ENCODE measurements around the gene NOXO1. TPM values are rescaled to one million over a fixed set of nuclear protein-coding genes. Genes with fewer than 3 reads are reported as not detected.

NOXO1 gene
- total and polyA plus RNA-seq, 9 of the 15 experiments (the other 6 are each of a cell fraction or from before 2014, with no cell fraction given): not detected

- TF ChIP-seq SFPQ (IDR thresholded peaks at IDR 0.05; ENCODE audit: low read depth, low read length) (no peak), ZNF609 (CRISPR knock-in tag; IDR thresholded peaks at IDR 0.05; ENCODE audit: borderline replicate concordance) (no peak), SRSF7 (optimal IDR thresholded peaks at IDR 0.05; ENCODE audit: low read depth, low read length) (no peak), MNT (conservative IDR thresholded peaks at IDR 0.05) (peak; percentile 65 to 89; a peak in 3 of 4 replicates), TSC22D4 (tag; IDR thresholded peaks at IDR 0.05) (no peak), ZNF354B (CRISPR knock-in tag; IDR thresholded peaks at IDR 0.05) (no peak), ZNF347 (CRISPR knock-in tag; IDR thresholded peaks at IDR 0.05; ENCODE audit: low read depth) (no peak), FOXJ3 (CRISPR knock-in tag; IDR thresholded peaks at IDR 0.05) (no peak), E2F6 (IDR thresholded peaks at IDR 0.05; ENCODE audit: borderline replicate concordance in 1 of 2, extremely low read depth in 1 of 2, insufficient read depth in 1 of 2, insufficient read length in 1 of 2, low read depth in 1 of 2, low read length in 1 of 2, poor library complexity in 1 of 2, severe bottlenecking in 1 of 2) (peak; percentile 96 to 98), FOSL1 (tag; conservative IDR thresholded peaks at IDR 0.05) (no peak), ZNF280A (IDR thresholded peaks at IDR 0.05; ENCODE audit: low read depth, partially characterized antibody) (no peak), THRA (IDR thresholded peaks at IDR 0.05) (no peak)
Observed at GRCh38 chr16:1991948-1992703, 10.9 kb upstream of the NOXO1 start (continued).

Measured in K562 (cell line).